Astrocyte (in vitro differentiated cells and primary cell): ENCODE data around the gene CCDC32. TPM values are rescaled to one million over a fixed set of nuclear protein-coding genes. Genes with fewer than 3 reads are reported as not detected.

Experiments
- DNase-seq: peaks from one replicate; pipeline ENCODE4 v3.0.0-alpha.2; 2010; ENCODE audit warnings: low read depth
- FAIRE-seq: peaks from 2 replicates; lab custom pipeline; 2011; peaks lifted over from hg19 to GRCh38; lab: Jason Lieb, UNC
- H2AFZ ChIP-seq: 2 replicates; pipeline ENCODE4 v1.6.0; 2012; ENCODE audit warnings: low read depth, low read length, inconsistent platforms
- H3K27ac ChIP-seq: 2 replicates; pipeline ENCODE4 v1.5.1; 2011; ENCODE audit warnings: low read depth, low read length, inconsistent platforms
- H3K27me3 ChIP-seq: 2 replicates; pipeline ENCODE4 v1.6.0; 2011; ENCODE audit warnings: low read length, inconsistent platforms; ENCODE audit not compliant: insufficient read depth
- H3K36me3 ChIP-seq: 2 replicates; pipeline ENCODE4 v1.5.1; 2011; ENCODE audit warnings: low read length, inconsistent platforms; ENCODE audit not compliant: insufficient read depth
- H3K4me1 ChIP-seq: 2 replicates; pipeline ENCODE4 v1.5.1; 2011; ENCODE audit warnings: low read length, inconsistent platforms; ENCODE audit not compliant: insufficient read depth
- H3K4me2 ChIP-seq: 2 replicates; pipeline ENCODE4 v1.6.0; 2012; ENCODE audit warnings: low read length, inconsistent platforms
- H3K4me3 ChIP-seq: 2 replicates; pipeline ENCODE4 v1.5.1; 2011; ENCODE audit warnings: low read depth, mild to moderate bottlenecking, low read length, inconsistent platforms; ENCODE audit not compliant: insufficient read depth
- H3K79me2 ChIP-seq: 2 replicates; pipeline ENCODE4 v1.6.0; 2012; ENCODE audit warnings: mild to moderate bottlenecking, low read length, inconsistent platforms; ENCODE audit not compliant: insufficient read depth
- H3K9ac ChIP-seq: 2 replicates; pipeline ENCODE4 v1.6.0; 2012; ENCODE audit warnings: mild to moderate bottlenecking, low read length, inconsistent platforms
- H3K9me3 ChIP-seq: 2 replicates; pipeline ENCODE4 v1.5.1; 2012; ENCODE audit warnings: low read depth, mild to moderate bottlenecking, low read length, inconsistent platforms; ENCODE audit not compliant: insufficient read depth
- H4K20me1 ChIP-seq: 2 replicates; pipeline ENCODE4 v1.6.0; 2012; ENCODE audit warnings: low read length, inconsistent platforms; ENCODE audit not compliant: insufficient read depth
- H3K27ac Mint-ChIP-seq: one replicate; pipeline ENCODE4 v1.8.0; 2021; ENCODE audit warnings: mild to moderate bottlenecking, mixed read lengths; ENCODE audit not compliant: unreplicated experiment
- H3K27me3 Mint-ChIP-seq: one replicate; pipeline ENCODE4 v1.8.0; 2021; ENCODE audit warnings: low read depth, mixed read lengths; ENCODE audit not compliant: unreplicated experiment
- H3K36me3 Mint-ChIP-seq: one replicate; pipeline ENCODE4 v1.8.0; 2021; ENCODE audit warnings: low read depth, mixed read lengths; ENCODE audit not compliant: unreplicated experiment
- H3K4me1 Mint-ChIP-seq: one replicate; pipeline ENCODE4 v1.8.0; 2021; ENCODE audit warnings: low read depth, mixed read lengths; ENCODE audit not compliant: unreplicated experiment
- H3K4me3 Mint-ChIP-seq: one replicate; pipeline ENCODE4 v1.8.0; 2021; ENCODE audit warnings: mild to moderate bottlenecking, moderate library complexity, mixed read lengths; ENCODE audit not compliant: unreplicated experiment
- H3K9me3 Mint-ChIP-seq: one replicate; pipeline ENCODE4 v1.8.0; 2021; ENCODE audit warnings: mild to moderate bottlenecking, mixed read lengths; ENCODE audit not compliant: unreplicated experiment
- EZH2 ChIP-seq: IDR thresholded peaks from 2 replicates; pipeline ENCODE4 v1.6.1; 2012; ENCODE audit warnings: mild to moderate bottlenecking, low read length, inconsistent platforms; ENCODE audit not compliant: insufficient read depth
- total RNA-seq: library from RNA; stranded (reverse); gene quantifications from 2 replicates; pipeline ENCODE4 v1.2.1, GENCODE V29; 2021
- TF ChIP-seq, protein P1 (sequence below): IDR thresholded peaks from 2 replicates; pipeline ENCODE4 v1.5.1; 2011; ENCODE audit warnings: low read depth, mild to moderate bottlenecking, inconsistent platforms, low read length, moderate library complexity; ENCODE audit not compliant: insufficient read depth

Gene CCDC32
- total RNA-seq, 1 donor from 2014 or later = 31.4 TPM

DNA sequence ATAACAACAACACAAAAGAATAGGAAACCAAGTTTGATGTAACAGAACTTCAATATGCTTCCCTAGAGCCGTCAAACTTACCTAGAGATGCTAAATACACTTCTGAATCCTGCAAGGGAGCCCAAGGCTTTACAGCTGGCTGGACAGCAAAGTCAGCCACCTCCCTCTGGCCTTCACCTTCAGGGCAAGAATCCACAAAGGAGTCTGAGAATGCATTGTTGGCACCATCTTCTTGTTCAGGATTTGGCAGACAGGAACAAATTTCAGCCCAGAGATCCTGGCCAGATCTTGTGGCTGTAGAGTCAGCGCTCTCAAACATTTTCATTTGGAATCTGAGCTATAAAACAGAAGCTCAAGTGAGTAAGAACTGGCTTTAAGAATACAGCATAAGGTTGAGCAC, 2.2 kb downstream of the CCDC32 start:
- Mint-ChIP-seq H3K27ac (no peak overlapping the region), H3K9me3 (peaks cover 3% of the 10 kb centered on the region), H3K4me3 (no peak overlapping the region), H3K4me1 (peaks cover 6% of the 10 kb centered on the region), H3K27me3 (no peaks in the 10 kb centered on the region), H3K36me3 (peaks cover 9% of the 10 kb centered on the region)
- Histone ChIP-seq H3K9ac (no peak overlapping the region), H2AFZ (no peak overlapping the region), H4K20me1 (peaks cover 6% of the 10 kb centered on the region), H3K27ac (no peak overlapping the region), H3K27me3 (peaks cover 3% of the 10 kb centered on the region), H3K9me3 (no peaks in the 10 kb centered on the region), H3K79me2 (peaks cover 19% of the 10 kb centered on the region), H3K4me3 (no peak overlapping the region), H3K36me3 (no peaks in the 10 kb centered on the region), H3K4me2 (no peak overlapping the region), H3K4me1 (peaks cover 6% of the 10 kb centered on the region)
- TF ChIP-seq, protein P1, sequence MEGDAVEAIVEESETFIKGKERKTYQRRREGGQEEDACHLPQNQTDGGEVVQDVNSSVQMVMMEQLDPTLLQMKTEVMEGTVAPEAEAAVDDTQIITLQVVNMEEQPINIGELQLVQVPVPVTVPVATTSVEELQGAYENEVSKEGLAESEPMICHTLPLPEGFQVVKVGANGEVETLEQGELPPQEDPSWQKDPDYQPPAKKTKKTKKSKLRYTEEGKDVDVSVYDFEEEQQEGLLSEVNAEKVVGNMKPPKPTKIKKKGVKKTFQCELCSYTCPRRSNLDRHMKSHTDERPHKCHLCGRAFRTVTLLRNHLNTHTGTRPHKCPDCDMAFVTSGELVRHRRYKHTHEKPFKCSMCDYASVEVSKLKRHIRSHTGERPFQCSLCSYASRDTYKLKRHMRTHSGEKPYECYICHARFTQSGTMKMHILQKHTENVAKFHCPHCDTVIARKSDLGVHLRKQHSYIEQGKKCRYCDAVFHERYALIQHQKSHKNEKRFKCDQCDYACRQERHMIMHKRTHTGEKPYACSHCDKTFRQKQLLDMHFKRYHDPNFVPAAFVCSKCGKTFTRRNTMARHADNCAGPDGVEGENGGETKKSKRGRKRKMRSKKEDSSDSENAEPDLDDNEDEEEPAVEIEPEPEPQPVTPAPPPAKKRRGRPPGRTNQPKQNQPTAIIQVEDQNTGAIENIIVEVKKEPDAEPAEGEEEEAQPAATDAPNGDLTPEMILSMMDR = no peak
- no peak for TF ChIP-seq EZH2
- FAIRE-seq (no peak), DNase-seq (peak; percentile 15)

DNA sequence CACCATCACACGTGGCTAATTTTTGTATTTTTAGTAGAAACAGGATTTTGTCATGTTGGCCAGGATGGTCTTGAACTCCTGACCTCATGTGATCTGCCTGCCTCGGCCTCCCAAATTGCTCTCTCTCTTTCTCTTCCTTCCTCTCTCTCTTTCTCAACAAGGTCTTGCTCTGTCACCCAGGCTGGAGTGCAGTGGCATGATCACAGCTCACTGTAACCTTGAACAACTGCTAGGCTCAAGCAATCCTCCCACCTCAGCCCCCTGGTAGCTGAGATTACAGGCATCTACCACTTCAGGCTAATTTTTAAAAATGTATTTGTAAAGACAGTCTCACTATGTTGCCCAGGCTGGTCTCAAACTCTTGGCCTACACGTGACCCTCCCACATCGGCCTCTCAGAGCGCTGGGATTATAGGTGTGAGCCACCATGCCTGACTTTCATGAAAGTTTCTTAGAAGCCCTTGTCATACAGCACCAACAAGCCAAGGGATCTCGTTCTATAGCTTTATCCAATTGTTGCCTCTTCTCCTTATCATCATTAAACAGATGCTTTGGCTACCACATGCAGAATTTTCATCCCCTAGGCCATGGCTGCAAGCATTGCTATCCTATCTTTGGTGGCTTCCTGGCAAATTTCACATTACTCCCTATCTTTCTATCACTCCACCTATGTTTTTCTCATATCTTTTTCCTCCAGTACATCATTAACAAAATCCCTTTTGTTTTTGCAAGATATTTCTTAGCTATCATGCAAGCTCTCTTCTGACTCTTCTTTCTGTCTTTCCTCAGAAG, 5.7 kb downstream of the CCDC32 start:
- H3K36me3 Mint-ChIP-seq = peaks cover 19% of the 10 kb centered on the region
- H3K9me3 Mint-ChIP-seq = no peaks in the 10 kb centered on the region
- peaks cover 13% of the 10 kb centered on the region for H3K79me2 ChIP-seq
- peaks cover 3% of the 10 kb centered on the region for H3K4me1 ChIP-seq
- no peak overlapping the region for H3K4me3 Mint-ChIP-seq
- H3K36me3 ChIP-seq = peaks cover 5% of the 10 kb centered on the region
- H3K27me3 ChIP-seq = no peaks in the 10 kb centered on the region
- no peak overlapping the region for H3K4me2 ChIP-seq
- TF ChIP-seq EZH2 = no peak
- TF ChIP-seq, protein P1 = no peak
- no peak for DNase-seq
- no peak overlapping the region for H3K4me3 ChIP-seq
- no peak overlapping the region for H3K9ac ChIP-seq
- H3K27ac Mint-ChIP-seq = no peak overlapping the region
- FAIRE-seq = no peak
- no peaks in the 10 kb centered on the region for H3K9me3 ChIP-seq
- H2AFZ ChIP-seq = no peak overlapping the region
- H4K20me1 ChIP-seq = peaks cover 6% of the 10 kb centered on the region
- peaks cover 5% of the 10 kb centered on the region for H3K4me1 Mint-ChIP-seq
- H3K27me3 Mint-ChIP-seq = no peaks in the 10 kb centered on the region
- H3K27ac ChIP-seq = no peak overlapping the region

DNA sequence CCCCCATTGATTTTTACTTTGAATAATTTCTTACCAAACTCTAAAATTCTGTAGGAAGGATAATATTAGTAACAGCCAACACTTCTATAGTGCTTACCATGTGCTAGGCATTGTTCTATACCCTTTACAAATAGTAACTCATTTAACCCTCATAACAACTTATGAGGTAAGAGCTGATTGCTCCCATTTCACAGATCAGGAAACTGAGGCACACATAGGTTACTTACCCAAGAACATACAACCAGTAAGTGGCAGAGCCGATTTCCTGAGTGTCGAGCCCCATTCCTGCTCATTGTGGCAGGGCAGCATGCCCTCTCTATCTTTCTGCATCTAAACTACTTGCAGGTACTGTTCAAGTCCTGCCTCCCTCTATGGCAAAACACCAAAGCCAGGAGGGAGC, 9.0 kb downstream of the CCDC32 start:
- no peaks in the 10 kb centered on the region for H3K79me2 ChIP-seq
- H3K9ac ChIP-seq = no peak overlapping the region
- H3K9me3 ChIP-seq = no peaks in the 10 kb centered on the region
- no peak overlapping the region for H3K4me2 ChIP-seq
- no peaks in the 10 kb centered on the region for H3K27me3 Mint-ChIP-seq
- H3K27ac ChIP-seq = no peak overlapping the region
- no peak overlapping the region for H3K4me3 Mint-ChIP-seq
- FAIRE-seq (no peak), DNase-seq (no peak)
- no peaks in the 10 kb centered on the region for H4K20me1 ChIP-seq
- no peak overlapping the region for H3K4me3 ChIP-seq
- H3K27me3 ChIP-seq = no peaks in the 10 kb centered on the region
- peaks cover 11% of the 10 kb centered on the region for H3K36me3 ChIP-seq
- no peaks in the 10 kb centered on the region for H3K4me1 ChIP-seq
- TF ChIP-seq, protein P1 = no peak
- no peak for TF ChIP-seq EZH2
- H3K27ac Mint-ChIP-seq = no peak overlapping the region
- H2AFZ ChIP-seq = no peak overlapping the region
- H3K9me3 Mint-ChIP-seq = no peaks in the 10 kb centered on the region
- peaks cover 17% of the 10 kb centered on the region for H3K36me3 Mint-ChIP-seq
- H3K4me1 Mint-ChIP-seq = no peaks in the 10 kb centered on the region
